PC-3 (cell line): ENCODE results near the gene CYTH3. TPM values are rescaled to one million over a fixed set of nuclear protein-coding genes. Genes with fewer than 3 reads are reported as not detected.
A peak's percentile ranks its signal among the peaks of the same experiment; 100 is the strongest.

ENCODE experiments used
- ATAC-seq: fragments of 200-7000 bp; cut with Tn5 transposase; 2 replicates; pipeline ENCODE4 v1.9.1; 2020; ENCODE audit warnings: mild to moderate bottlenecking, moderate library complexity
- BruUV-seq: library from RNA; stranded (reverse); fragments of 400-500 nt; replicated peaks from 2 replicates; lab custom pipeline; 2021; lab: Mats Ljungman, UMichigan
- CTCF ChIA-PET: fragments of 300-600 bp; sonication (Branson Sonifier 250); formaldehyde crosslinking; loops from one replicate; lab custom pipeline; 2022; ENCODE audit warnings: antibody characterized with exemption; lab: Charles Lee
- POLR2A ChIA-PET: fragments of 300-600 bp; sonication (Branson Sonifier 250); formaldehyde crosslinking; loops from one replicate; lab custom pipeline; 2022; ENCODE audit warnings: antibody characterized with exemption; ENCODE audit not compliant: unreplicated experiment; lab: Charles Lee
- DNase-seq: peaks from one replicate; pipeline ENCODE4 v3.0.0-alpha.2; 2015
- H2AFZ ChIP-seq: fragments of 300-600 bp; sonication (generic); 2 replicates; pipeline ENCODE4 v1.6.0; 2016; ENCODE audit warnings: antibody characterized with exemption, low read length
- H3F3A ChIP-seq: fragments of 300-600 bp; sonication (generic); one replicate; pipeline ENCODE4 v1.6.0; 2017; ENCODE audit warnings: antibody characterized with exemption, low read length, control low read depth, mild to moderate bottlenecking; ENCODE audit not compliant: unreplicated experiment
- H3K27ac ChIP-seq: fragments of 300-600 bp; sonication (generic); 2 replicates; pipeline ENCODE4 v1.5.1; 2016; ENCODE audit warnings: mild to moderate bottlenecking, low read length
- H3K27me3 ChIP-seq: fragments of 300-600 bp; sonication (generic); 2 replicates; pipeline ENCODE4 v1.6.1; 2016; ENCODE audit warnings: low read length, mixed read lengths
- H3K36me3 ChIP-seq: fragments of 300-600 bp; sonication (generic); 2 replicates; pipeline ENCODE4 v1.6.1; 2016; ENCODE audit warnings: low read depth, mixed run types, low read length, mixed read lengths
- H3K4me1 ChIP-seq: fragments of 300-600 bp; sonication (generic); 2 replicates; pipeline ENCODE4 v1.5.1; 2016; ENCODE audit warnings: low read length; ENCODE audit not compliant: insufficient read depth
- H3K4me2 ChIP-seq: fragments of 300-600 bp; sonication (generic); 2 replicates; pipeline ENCODE4 v1.6.0; 2016; ENCODE audit warnings: low read length
- H3K4me3 ChIP-seq: fragments of 300-600 bp; sonication (generic); 2 replicates; pipeline ENCODE4 v1.5.1; 2016; ENCODE audit warnings: mild to moderate bottlenecking, low read length, mixed read lengths
- H3K79me2 ChIP-seq: fragments of 300-600 bp; sonication (generic); 2 replicates; pipeline ENCODE4 v1.6.1; 2017; ENCODE audit warnings: low read length, mixed read lengths
- H3K9ac ChIP-seq: fragments of 300-600 bp; sonication (generic); 2 replicates; pipeline ENCODE4 v1.6.0; 2016; ENCODE audit warnings: mild to moderate bottlenecking, low read length
- H3K9me2 ChIP-seq: fragments of 300-600 bp; sonication (generic); replicated peaks from 2 replicates; pipeline ENCODE4 v1.6.1; 2016; ENCODE audit warnings: mixed run types, low read length, mixed read lengths
- H3K9me3 ChIP-seq: fragments of 300-600 bp; sonication (generic); 2 replicates; pipeline ENCODE4 v1.6.1; 2016; ENCODE audit warnings: low read length, mixed read lengths
- H4K20me1 ChIP-seq: fragments of 300-600 bp; sonication (generic); 2 replicates; pipeline ENCODE4 v1.6.1; 2016; ENCODE audit warnings: low read length, mixed read lengths
- CTCF ChIP-seq: fragments of 300-600 bp; sonication (generic); conservative IDR thresholded peaks from 2 replicates; pipeline ENCODE4 v1.5.1; 2017; ENCODE audit warnings: antibody characterized with exemption, low read depth, mild to moderate bottlenecking, low read length
- EZH2 ChIP-seq: fragments of 300-600 bp; sonication (generic); IDR thresholded peaks from one replicate; pipeline ENCODE4 v1.6.1; 2017; ENCODE audit warnings: antibody characterized with exemption, mild to moderate bottlenecking, low read length; ENCODE audit not compliant: unreplicated experiment
- EZH2phosphoT487 ChIP-seq: fragments of 300-600 bp; sonication (generic); IDR thresholded peaks from 2 replicates; pipeline ENCODE4 v1.6.1; 2018; ENCODE audit warnings: mild to moderate bottlenecking, antibody characterized with exemption, low read length, borderline replicate concordance
- intact Hi-C: fragments of 100-400 bp; cut with micrococcal nuclease; formaldehyde crosslinking; loops from 2 replicates; pipeline ENCODE4 v1.9.0; 2023
- total RNA-seq: library from RNA; depleted of rRNA; stranded (reverse); fragments of >200 nt; gene quantifications from 2 replicates; pipeline ENCODE4 v1.2.3, GENCODE V29; 2014

CYTH3 gene
- total RNA-seq, 1 experiment from 2014 or later: 23.1 TPM

GRCh38 chr7:6260291-6261187 is 11.9 kb downstream of the CYTH3 start:
- no peak overlapping the region for H3K27ac ChIP-seq
- peaks cover 93% of the 10 kb centered on the region for H3K79me2 ChIP-seq
- H3K9me2 ChIP-seq: no peaks in the 10 kb centered on the region
- H3K36me3 ChIP-seq: no peaks in the 10 kb centered on the region
- H3K4me3 ChIP-seq: no peak overlapping the region
- no peaks in the 10 kb centered on the region for H3F3A ChIP-seq
- no peaks in the 10 kb centered on the region for H3K27me3 ChIP-seq
- H4K20me1 ChIP-seq: peaks cover 9% of the 10 kb centered on the region; the same call in 1 of the 2 replicates
- peaks cover 9% of the 10 kb centered on the region; the same call in 1 of the 2 replicates for H3K4me1 ChIP-seq
- ATAC-seq (no peak), DNase-seq (no peak)
- H3K4me2 ChIP-seq: no peak overlapping the region
- H3K9ac ChIP-seq: no peak overlapping the region
- no TSS peak for BruUV-seq
- no peak overlapping the region for H2AFZ ChIP-seq
- no peaks in the 10 kb centered on the region for H3K9me3 ChIP-seq
- TF ChIP-seq CTCF (no peak), EZH2phosphoT487 (no peak), EZH2 (no peak)
- intact Hi-C loops: no loop called here
- CTCF ChIA-PET: interaction anchor here (0.6 kb wide), 1 partner anchor 131 kb away, joined by 3 read pairs; no protein-coding TSS in a partner anchor
- POLR2A ChIA-PET: no interaction called here

DNA sequence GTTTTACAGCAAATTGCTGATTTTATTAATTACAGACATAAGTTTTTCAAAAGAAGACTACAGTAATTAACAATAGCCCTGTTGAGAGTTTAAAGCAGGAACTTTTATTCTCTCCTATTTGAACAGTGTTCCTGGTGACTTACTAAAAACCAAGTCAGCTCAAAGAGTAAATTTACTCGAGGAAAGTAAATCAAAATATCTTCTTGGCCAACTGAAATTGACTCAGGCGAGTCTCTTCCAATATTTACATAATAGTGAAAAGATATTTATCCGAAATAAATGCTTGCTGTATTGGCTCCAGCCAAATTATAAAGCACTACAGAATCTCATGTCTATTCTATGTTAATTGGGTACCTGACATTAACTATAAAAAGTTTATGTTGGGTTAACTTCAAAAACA is 13.2 kb downstream of the CYTH3 start:
- TF ChIP-seq EZH2: no peak
- no peak for TF ChIP-seq CTCF
- no peak for TF ChIP-seq EZH2phosphoT487
- H4K20me1 ChIP-seq: peaks cover 9% of the 10 kb centered on the region; the same call in 1 of the 2 replicates
- H3K9me3 ChIP-seq: no peaks in the 10 kb centered on the region
- H3K9me2 ChIP-seq: no peaks in the 10 kb centered on the region
- intact Hi-C loops: no loop called here
- H3K4me1 ChIP-seq: peaks cover 13% of the 10 kb centered on the region
- H3K4me3 ChIP-seq: no peak overlapping the region
- H2AFZ ChIP-seq: no peak overlapping the region
- no peaks in the 10 kb centered on the region for H3K36me3 ChIP-seq
- ATAC-seq: peak; percentile 34
- H3K79me2 ChIP-seq: peaks cover 95% of the 10 kb centered on the region
- ChIA-PET POLR2A (no interaction called here), CTCF (no interaction called here)
- no TSS peak for BruUV-seq
- DNase-seq: peak; percentile 15
- H3F3A ChIP-seq: no peaks in the 10 kb centered on the region
- peak overlapping the region; percentile 14; the same call in 1 of the 2 replicates for H3K4me2 ChIP-seq
- no peak overlapping the region for H3K9ac ChIP-seq
- no peaks in the 10 kb centered on the region for H3K27me3 ChIP-seq
- peak overlapping the region; percentile 22; the same call in 1 of the 2 replicates for H3K27ac ChIP-seq
